Endodermal cell (in vitro differentiated cells): Measurements from ENCODE around the gene PLA2R1. TPM values are rescaled to one million over a fixed set of nuclear protein-coding genes. Genes with fewer than 3 reads are reported as not detected.

ENCODE experiments used
- DNase-seq: peaks from one replicate; pipeline ENCODE4 v3.0.0-alpha.2; 2017
- H3K27ac ChIP-seq: 2 replicates; pipeline ENCODE4 v1.5.1; 2013; ENCODE audit warnings: mild to moderate bottlenecking, low read depth, low read length, moderate library complexity
- H3K27me3 ChIP-seq: 2 replicates; pipeline ENCODE4 v1.6.1; 2013; ENCODE audit warnings: mild to moderate bottlenecking, low read length, moderate library complexity; ENCODE audit not compliant: insufficient read depth, control insufficient read depth, poor library complexity, severe bottlenecking
- H3K36me3 ChIP-seq: 2 replicates; pipeline ENCODE4 v1.7.0; 2013; ENCODE audit warnings: mild to moderate bottlenecking, low read length, moderate library complexity; ENCODE audit not compliant: control insufficient read depth, insufficient read depth
- H3K4me1 ChIP-seq: one replicate; pipeline ENCODE4 v1.7.0; 2013; ENCODE audit warnings: low read length; ENCODE audit not compliant: control insufficient read depth, insufficient read depth
- H3K4me3 ChIP-seq: 2 replicates; pipeline ENCODE4 v1.5.1; 2013; ENCODE audit warnings: mild to moderate bottlenecking, low read length, moderate library complexity
- H3K9ac ChIP-seq: 2 replicates; pipeline ENCODE4 v1.6.1; 2013; ENCODE audit warnings: mild to moderate bottlenecking, low read length, moderate library complexity; ENCODE audit not compliant: poor library complexity, severe bottlenecking; ENCODE audit errors: extremely low read depth
- H3K9me3 ChIP-seq: 2 replicates; pipeline ENCODE4 v1.6.1; 2013; ENCODE audit warnings: mild to moderate bottlenecking, low read length, moderate library complexity; ENCODE audit not compliant: control insufficient read depth
- H3K27ac Mint-ChIP-seq: 2 replicates; pipeline ENCODE4 v1.8.0; 2020; ENCODE audit warnings: mixed read lengths
- H3K27me3 Mint-ChIP-seq: 2 replicates; pipeline ENCODE4 v1.8.0; 2021; ENCODE audit warnings: mild to moderate bottlenecking, mixed read lengths; ENCODE audit not compliant: insufficient read depth
- H3K36me3 Mint-ChIP-seq: 2 replicates; pipeline ENCODE4 v1.8.0; 2020; ENCODE audit warnings: low read depth, mixed read lengths
- H3K4me1 Mint-ChIP-seq: 2 replicates; pipeline ENCODE4 v1.8.0; 2020; ENCODE audit warnings: mixed read lengths
- H3K4me3 Mint-ChIP-seq: 2 replicates; pipeline ENCODE4 v1.8.0; 2020; ENCODE audit warnings: mild to moderate bottlenecking, moderate library complexity, mixed read lengths
- H3K9me3 Mint-ChIP-seq: 2 replicates; pipeline ENCODE4 v1.8.0; 2020; ENCODE audit warnings: mild to moderate bottlenecking, mixed read lengths
- WGBS, 2 experiments: methylation state at CpG; one replicate each; pipeline versions ENCODE4 v1.1.5 to v1.1.7; 2013; ENCODE audit warnings: missing lambda C conversion rate in 2 of 2, mixed read lengths in 1 of 2; ENCODE audit not compliant: insufficient coverage in 1 of 2, insufficient read length in 1 of 2; 5-methylcytosine and 5-hydroxymethylcytosine counted together
- total RNA-seq, 2 donors: library from RNA; stranded (reverse); fragmentation: NEBNext Ultra II Directional in 1 of 2; extraction: Animal tissue kit (Norgen Biotek cat#: 25700) in 1 of 2; gene quantifications; 2 replicates in 1 of 2; 3 replicates in 1 of 2; pipeline ENCODE4 v1.2.1, GENCODE V29; 2021
- TF ChIP-seq, protein P1 (sequence below): fragments of 200-600 bp; sonication (generic); conservative IDR thresholded peaks from 2 replicates; pipeline ENCODE4 v1.5.0; 2021; ENCODE audit warnings: antibody characterized with exemption, mild to moderate bottlenecking

PLA2R1 gene
- total RNA-seq, 2 donors from 2014 or later = 1.4 to 1.8 TPM

GRCh38 chr2:160044728-160045127 is 17.7 kb downstream of the PLA2R1 start:
- TF ChIP-seq, protein P1, sequence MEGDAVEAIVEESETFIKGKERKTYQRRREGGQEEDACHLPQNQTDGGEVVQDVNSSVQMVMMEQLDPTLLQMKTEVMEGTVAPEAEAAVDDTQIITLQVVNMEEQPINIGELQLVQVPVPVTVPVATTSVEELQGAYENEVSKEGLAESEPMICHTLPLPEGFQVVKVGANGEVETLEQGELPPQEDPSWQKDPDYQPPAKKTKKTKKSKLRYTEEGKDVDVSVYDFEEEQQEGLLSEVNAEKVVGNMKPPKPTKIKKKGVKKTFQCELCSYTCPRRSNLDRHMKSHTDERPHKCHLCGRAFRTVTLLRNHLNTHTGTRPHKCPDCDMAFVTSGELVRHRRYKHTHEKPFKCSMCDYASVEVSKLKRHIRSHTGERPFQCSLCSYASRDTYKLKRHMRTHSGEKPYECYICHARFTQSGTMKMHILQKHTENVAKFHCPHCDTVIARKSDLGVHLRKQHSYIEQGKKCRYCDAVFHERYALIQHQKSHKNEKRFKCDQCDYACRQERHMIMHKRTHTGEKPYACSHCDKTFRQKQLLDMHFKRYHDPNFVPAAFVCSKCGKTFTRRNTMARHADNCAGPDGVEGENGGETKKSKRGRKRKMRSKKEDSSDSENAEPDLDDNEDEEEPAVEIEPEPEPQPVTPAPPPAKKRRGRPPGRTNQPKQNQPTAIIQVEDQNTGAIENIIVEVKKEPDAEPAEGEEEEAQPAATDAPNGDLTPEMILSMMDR = peak; percentile 40
- Mint-ChIP-seq H3K27me3 (no peaks in the 10 kb centered on the region), H3K36me3 (no peaks in the 10 kb centered on the region), H3K4me3 (no peak overlapping the region), H3K4me1 (peaks cover 23% of the 10 kb centered on the region), H3K27ac (no peak overlapping the region), H3K9me3 (no peaks in the 10 kb centered on the region)
- Histone ChIP-seq H3K4me1 (peaks cover 8% of the 10 kb centered on the region), H3K36me3 (no peaks in the 10 kb centered on the region), H3K9ac (no peak overlapping the region), H3K27me3 (no peaks in the 10 kb centered on the region), H3K27ac (no peak overlapping the region), H3K4me3 (no peak overlapping the region), H3K9me3 (no peaks in the 10 kb centered on the region)
- WGBS, 2 experiments = 91 to 92% methylated on average over 8 of the region's 8 CpGs
- peak; percentile 64 for DNase-seq

DNA sequence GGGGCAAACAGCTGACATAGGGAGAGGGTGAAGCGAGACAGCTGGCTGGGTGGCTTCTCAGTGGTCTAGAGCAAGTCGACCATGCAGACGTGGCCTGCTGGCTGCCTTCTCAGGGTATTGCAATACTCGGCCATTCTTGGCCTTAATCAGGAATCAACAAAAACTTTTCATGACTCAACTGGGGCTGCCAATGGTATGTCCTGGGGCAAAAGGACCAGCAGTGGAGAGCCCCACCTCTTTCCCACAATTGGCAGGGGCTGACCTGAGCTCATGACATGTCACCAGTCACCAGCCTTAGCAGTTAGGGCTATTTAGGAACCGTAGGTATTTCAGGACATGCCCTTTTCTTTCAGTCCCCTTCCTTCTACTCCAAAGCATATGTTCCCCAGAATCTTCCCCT is 19.1 kb downstream of the PLA2R1 start:
- H3K27me3 ChIP-seq = no peaks in the 10 kb centered on the region
- H3K9me3 ChIP-seq = no peaks in the 10 kb centered on the region
- H3K36me3 ChIP-seq = no peaks in the 10 kb centered on the region
- no peak overlapping the region for H3K4me3 Mint-ChIP-seq
- TF ChIP-seq, protein P1 = no peak
- H3K27me3 Mint-ChIP-seq = no peaks in the 10 kb centered on the region
- no peak overlapping the region for H3K9ac ChIP-seq
- DNase-seq = no peak
- H3K27ac ChIP-seq = no peak overlapping the region
- peaks cover 23% of the 10 kb centered on the region for H3K4me1 Mint-ChIP-seq
- no peaks in the 10 kb centered on the region for H3K36me3 Mint-ChIP-seq
- H3K4me1 ChIP-seq = peaks cover 8% of the 10 kb centered on the region
- no peak overlapping the region for H3K27ac Mint-ChIP-seq
- WGBS, 2 experiments = 86 to 89% methylated on average over 1 to 5 of the region's 5 CpGs
- no peaks in the 10 kb centered on the region for H3K9me3 Mint-ChIP-seq
- no peak overlapping the region for H3K4me3 ChIP-seq

GRCh38 chr2:160042054-160042453 is 20.4 kb downstream of the PLA2R1 start:
- DNase-seq = no peak
- H3K27ac ChIP-seq = no peak overlapping the region
- H3K9me3 ChIP-seq = no peaks in the 10 kb centered on the region
- no peaks in the 10 kb centered on the region for H3K36me3 ChIP-seq
- Mint-ChIP-seq H3K9me3 (no peaks in the 10 kb centered on the region), H3K4me1 (peaks cover 20% of the 10 kb centered on the region), H3K36me3 (no peaks in the 10 kb centered on the region), H3K4me3 (no peak overlapping the region), H3K27ac (no peak overlapping the region), H3K27me3 (no peaks in the 10 kb centered on the region)
- H3K9ac ChIP-seq = no peak overlapping the region
- TF ChIP-seq, protein P1 = no peak
- no peak overlapping the region for H3K4me3 ChIP-seq
- H3K4me1 ChIP-seq = peaks cover 8% of the 10 kb centered on the region
- no peaks in the 10 kb centered on the region for H3K27me3 ChIP-seq
- 93 to 96% methylated on average over 6 to 7 of the region's 7 CpGs for WGBS, 2 experiments
